ENCODE data around the gene CFAP46. TPM values are rescaled to one million over a fixed set of nuclear protein-coding genes. Genes with fewer than 3 reads are reported as not detected.

The CFAP46 gene
- total and polyA plus RNA-seq, 2 of the 4 experiments (the other 2 are of a cell fraction): 1.3 to 1.8 TPM

GRCh38 chr10:132939957-132940790 is 2.2 kb downstream of the CFAP46 start:
- Histone ChIP-seq H4K91ac (ENCODE audit: insufficient read depth, low read depth, low read length) (no peak overlapping the region), H3K4me1 (ENCODE audit: control insufficient read depth, insufficient read depth, low read length) (peaks cover 3% of the 10 kb centered on the region; the same call in 1 of the 2 replicates), H3K79me1 (ENCODE audit: low read depth in 1 of 2, low read length in 2 of 2) (no peaks in the 10 kb centered on the region), H2BK20ac (ENCODE audit: low read depth, low read length) (no peak overlapping the region), H2BK5ac (ENCODE audit: low read depth, low read length, poor library complexity, severe bottlenecking) (no peak overlapping the region), H2BK120ac (ENCODE audit: low read depth, low read length) (no peak overlapping the region), H3K9me1 (ENCODE audit: insufficient read depth, low read length) (no peaks in the 10 kb centered on the region), H3K36me3 (ENCODE audit: control insufficient read depth, insufficient read depth, low read length) (no peaks in the 10 kb centered on the region), H2AK9ac (replicated peaks; ENCODE audit: low read depth, low read length, poor library complexity) (no peak overlapping the region), H3K23ac (ENCODE audit: low read depth, low read length) (no peak overlapping the region), H3K9me3 (ENCODE audit: control insufficient read depth, insufficient read depth, low read length) (no peaks in the 10 kb centered on the region), H3K27ac (ENCODE audit: insufficient read depth, low read length) (no peak overlapping the region), H3K4ac (ENCODE audit: low read depth, low read length) (no peak overlapping the region), H4K8ac (ENCODE audit: low read depth in 2 of 2, low read length in 2 of 2) (no peak overlapping the region), H3K14ac (replicated peaks; ENCODE audit: low read depth, low read length) (no peak overlapping the region), H3K4me2 (ENCODE audit: low read depth, low read length) (no peak overlapping the region), H3K56ac (ENCODE audit: extremely low read depth, insufficient read depth, low read length) (no peak overlapping the region), H2AFZ (replicated peaks; ENCODE audit: low read length, poor library complexity) (no peak overlapping the region), H4K5ac (ENCODE audit: low read depth, low read length) (no peak overlapping the region), H3K27me3 (ENCODE audit: control insufficient read depth, insufficient read depth, low read length) (peaks cover 6% of the 10 kb centered on the region), H3K9ac (ENCODE audit: low read depth, low read length) (no peak overlapping the region), H3K4me3 (ENCODE audit: insufficient read depth, low read depth, low read length) (no peak overlapping the region), H3K18ac (ENCODE audit: low read depth, low read length) (no peak overlapping the region), H4K20me1 (ENCODE audit: insufficient read depth, low read length) (no peaks in the 10 kb centered on the region), H2BK15ac (ENCODE audit: low read depth, low read length) (no peak overlapping the region), H2AK5ac (ENCODE audit: low read depth, low read length) (no peak overlapping the region)
- TF ChIP-seq RAD21 (IDR thresholded peaks at IDR 0.05; ENCODE audit: low read length) (peak; percentile 81), CHD1 (IDR thresholded peaks at IDR 0.05; ENCODE audit: low read depth, low read length) (no peak), BHLHE40 (IDR thresholded peaks at IDR 0.05; ENCODE audit: low read depth, low read length) (no peak), FOS (IDR thresholded peaks at IDR 0.05; ENCODE audit: low read depth, low read length) (no peak), RCOR1 (IDR thresholded peaks at IDR 0.05; ENCODE audit: insufficient replicate concordance, low read length) (no peak), CEBPB (IDR thresholded peaks at IDR 0.05; ENCODE audit: low read depth, low read length) (no peak), MAZ (IDR thresholded peaks at IDR 0.05; ENCODE audit: borderline replicate concordance, low read depth, low read length) (no peak), POLR2A (IDR thresholded peaks at IDR 0.05; ENCODE audit: low read depth, low read length) (no peak), SMC3 (IDR thresholded peaks at IDR 0.05; ENCODE audit: low read depth, low read length) (peak; percentile 61), NFE2L2 (IDR thresholded peaks at IDR 0.05; ENCODE audit: low read depth, low read length) (no peak), ELK1 (IDR thresholded peaks at IDR 0.05; ENCODE audit: borderline replicate concordance, low read depth, low read length) (no peak), MAFK (IDR thresholded peaks at IDR 0.05; ENCODE audit: low read depth, low read length) (peak; percentile 38; the same call in 1 of the 2 replicates), MXI1 (IDR thresholded peaks at IDR 0.05; ENCODE audit: borderline replicate concordance, low read depth, low read length) (no peak)
- TF ChIP-seq, protein P1, sequence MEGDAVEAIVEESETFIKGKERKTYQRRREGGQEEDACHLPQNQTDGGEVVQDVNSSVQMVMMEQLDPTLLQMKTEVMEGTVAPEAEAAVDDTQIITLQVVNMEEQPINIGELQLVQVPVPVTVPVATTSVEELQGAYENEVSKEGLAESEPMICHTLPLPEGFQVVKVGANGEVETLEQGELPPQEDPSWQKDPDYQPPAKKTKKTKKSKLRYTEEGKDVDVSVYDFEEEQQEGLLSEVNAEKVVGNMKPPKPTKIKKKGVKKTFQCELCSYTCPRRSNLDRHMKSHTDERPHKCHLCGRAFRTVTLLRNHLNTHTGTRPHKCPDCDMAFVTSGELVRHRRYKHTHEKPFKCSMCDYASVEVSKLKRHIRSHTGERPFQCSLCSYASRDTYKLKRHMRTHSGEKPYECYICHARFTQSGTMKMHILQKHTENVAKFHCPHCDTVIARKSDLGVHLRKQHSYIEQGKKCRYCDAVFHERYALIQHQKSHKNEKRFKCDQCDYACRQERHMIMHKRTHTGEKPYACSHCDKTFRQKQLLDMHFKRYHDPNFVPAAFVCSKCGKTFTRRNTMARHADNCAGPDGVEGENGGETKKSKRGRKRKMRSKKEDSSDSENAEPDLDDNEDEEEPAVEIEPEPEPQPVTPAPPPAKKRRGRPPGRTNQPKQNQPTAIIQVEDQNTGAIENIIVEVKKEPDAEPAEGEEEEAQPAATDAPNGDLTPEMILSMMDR (conservative IDR thresholded peaks at IDR 0.05; ENCODE audit: low read depth, low read length): peak; percentile 76
- TF ChIP-seq, protein P2, sequence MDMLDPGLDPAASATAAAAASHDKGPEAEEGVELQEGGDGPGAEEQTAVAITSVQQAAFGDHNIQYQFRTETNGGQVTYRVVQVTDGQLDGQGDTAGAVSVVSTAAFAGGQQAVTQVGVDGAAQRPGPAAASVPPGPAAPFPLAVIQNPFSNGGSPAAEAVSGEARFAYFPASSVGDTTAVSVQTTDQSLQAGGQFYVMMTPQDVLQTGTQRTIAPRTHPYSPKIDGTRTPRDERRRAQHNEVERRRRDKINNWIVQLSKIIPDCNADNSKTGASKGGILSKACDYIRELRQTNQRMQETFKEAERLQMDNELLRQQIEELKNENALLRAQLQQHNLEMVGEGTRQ (IDR thresholded peaks at IDR 0.05; ENCODE audit: low read depth, low read length): no peak
- 90% methylated on average over 2 of the region's 24 CpGs; no CpG with 5 or more reads in 1 of the 2 experiments for whole genome bisulfite sequencing, 2 experiments (ENCODE audit: extremely low coverage in 2 of 2, insufficient read length in 1 of 2)
- DNase-seq: peak; percentile 47
- in situ Hi-C loops (cut with MboI; ENCODE audit: low sequenced_read_pairs) (no loop called here), dilution Hi-C loops (cut with HindIII; ENCODE audit: low sequenced_read_pairs, unreplicated experiment) (no loop called here), intact Hi-C loops (cut with micrococcal nuclease) (loop anchor here (5.0 kb wide), 1 partner anchor 288 kb away; no protein-coding TSS in a partner anchor)
- CTCF ChIA-PET: interaction anchor here (0.8 kb wide), 1 partner anchor 811 kb away, joined by 3 read pairs; no protein-coding TSS in a partner anchor
- BruUV-seq (replicated peaks): no TSS peak
- POLR2A ChIA-PET (ENCODE audit: unreplicated experiment): no interaction called here
- ATAC-seq (ENCODE audit: low read depth): peak; percentile 72
